HG02938 (cell line): ENCODE measurements around the gene TSEN15.
"Not testable (repeated sequence)": the region's sequence is repeated elsewhere in the genome, so short reads cannot be mapped to it uniquely, and the experiment has no call there.

ENCODE experiments used
- ATAC-seq: cut with Tn5 transposase; IDR thresholded peaks from one replicate; pipeline ENCODE4 v1.9.1; 2021; ENCODE audit warnings: mild to moderate bottlenecking, moderate library complexity; ENCODE audit not compliant: unreplicated experiment

Gene TSEN15

GRCh38 chr1:184031092-184031408 is 20.5 kb upstream of the TSEN15 start:
- no peak for ATAC-seq

- no peak for ATAC-seq
These were observed 20.0 kb upstream of the TSEN15 start for GRCh38 chr1:184031409-184032107.

- no peak for ATAC-seq
These were observed 19.1 kb upstream of the TSEN15 start for GRCh38 chr1:184032306-184032929.

GRCh38 chr1:184032930-184033418 is 18.6 kb upstream of the TSEN15 start:
- no peak for ATAC-seq

GRCh38 chr1:184033711-184034167 is 17.8 kb upstream of the TSEN15 start:
- no peak for ATAC-seq

GRCh38 chr1:184034761-184035379 is 16.7 kb upstream of the TSEN15 start:
- ATAC-seq: no peak

- no peak for ATAC-seq
These were observed 15.6 kb upstream of the TSEN15 start for GRCh38 chr1:184035719-184036516.

- ATAC-seq: no peak
These were observed 15.0 kb upstream of the TSEN15 start for GRCh38 chr1:184036517-184036949.

GRCh38 chr1:184037849-184038591 is 13.5 kb upstream of the TSEN15 start:
- ATAC-seq: no peak

- ATAC-seq: no peak
These were observed 12.4 kb upstream of the TSEN15 start for GRCh38 chr1:184039126-184039525.

- ATAC-seq: no peak
These were observed 9.8 kb upstream of the TSEN15 start for GRCh38 chr1:184041731-184042130.

- ATAC-seq: not testable (repeated sequence)
These were observed 8.2 kb upstream of the TSEN15 start for GRCh38 chr1:184043315-184043714.

GRCh38 chr1:184044603-184045376 is 6.7 kb upstream of the TSEN15 start:
- ATAC-seq: no peak

GRCh38 chr1:184047541-184047940 is 4.0 kb upstream of the TSEN15 start:
- not testable (repeated sequence) for ATAC-seq

- no peak for ATAC-seq
These were observed 2.8 kb upstream of the TSEN15 start for GRCh38 chr1:184048561-184049240.

- no peak for ATAC-seq
These were observed 2.2 kb upstream of the TSEN15 start for GRCh38 chr1:184049291-184049690.

- no peak for ATAC-seq
These were observed 1.6 kb upstream of the TSEN15 start for GRCh38 chr1:184049836-184050468.

- ATAC-seq: no peak
These were observed 894 bp upstream of the TSEN15 start for GRCh38 chr1:184050636-184051035.

- no peak for ATAC-seq
These were observed 419 bp upstream of the TSEN15 start for GRCh38 chr1:184051138-184051484.
